Astrocyte of the cerebellum (primary cell): Measurements from ENCODE around the gene OR10G7.
"Not testable (repeated sequence)": the region's sequence is repeated elsewhere in the genome, so short reads cannot be mapped to it uniquely, and the experiment has no call there.

Source experiments
- DNase-seq: peaks from one replicate; pipeline ENCODE4 v3.0.0-alpha.2; 2011; ENCODE audit warnings: low read depth
- H3K4me3 ChIP-seq: 2 replicates; pipeline ENCODE4 v1.5.1; 2011; ENCODE audit warnings: mild to moderate bottlenecking, low read depth, low read length, moderate library complexity
- CTCF ChIP-seq: IDR thresholded peaks from 2 replicates; pipeline ENCODE4 v1.5.1; 2012; ENCODE audit warnings: low read length, low read depth, moderate library complexity, mild to moderate bottlenecking; ENCODE audit errors: missing control alignments
- in situ Hi-C: cut with HindIII; loops from 2 replicates; pipeline ENCODE4 v1.10.0; 2017; ENCODE audit warnings: low sequenced_read_pairs

OR10G7 gene

GRCh38 chr11:124050748-124051147, 9.6 kb upstream of the OR10G7 start:
- in situ Hi-C loops = no loop called here
- DNase-seq = no peak
- H3K4me3 ChIP-seq = no peak overlapping the region
- no peak for TF ChIP-seq CTCF

- in situ Hi-C loops = no loop called here
- DNase-seq = no peak
- no peak overlapping the region for H3K4me3 ChIP-seq
- TF ChIP-seq CTCF = no peak
Measured at GRCh38 chr11:124043420-124043819, 2.3 kb upstream of the OR10G7 start.

- H3K4me3 ChIP-seq = no peak overlapping the region
- in situ Hi-C loops = no loop called here
- no peak for DNase-seq
- no peak for TF ChIP-seq CTCF
Measured at GRCh38 chr11:124039557-124039956, 1.6 kb downstream of the OR10G7 start.

GRCh38 chr11:124036666-124037065, 4.5 kb downstream of the OR10G7 start:
- no peak for DNase-seq
- no peak overlapping the region for H3K4me3 ChIP-seq
- TF ChIP-seq CTCF = no peak
- in situ Hi-C loops = no loop called here

- H3K4me3 ChIP-seq = no peak within 1 kb of the TSS
- in situ Hi-C loops = no loop called here
- no peak for DNase-seq
- no peak for TF ChIP-seq CTCF
Measured at GRCh38 chr11:124026498-124026897, 14.6 kb downstream of the OR10G7 start, which contains the start of gene OR10G8. Gene OR10G8 (plus strand): TSS chr11:124026798. CDS start chr11:124029623, 2,825 bp downstream.

- in situ Hi-C loops, H3K4me3 ChIP-seq, DNase-seq: not testable (repeated sequence)
Measured at GRCh38 chr11:124015837-124016236, 25.3 kb downstream of the OR10G7 start.

GRCh38 chr11:124012697-124013096, 28.4 kb downstream of the OR10G7 start, which contains the start of gene OR10G4:
Gene OR10G4 (plus strand): TSS chr11:124012997. CDS start chr11:124015575, 2,578 bp downstream.
- no peak within 1 kb of the TSS for H3K4me3 ChIP-seq
- no peak for DNase-seq
- TF ChIP-seq CTCF = no peak
- in situ Hi-C loops = no loop called here
